ENCODE measurements around the gene GPRIN1.
A peak's percentile ranks its signal among the peaks of the same experiment; 100 is the strongest.
"Not testable (repeated sequence)": the region's sequence is repeated elsewhere in the genome, so short reads cannot be mapped to it uniquely, and the experiment has no call there.

The GPRIN1 gene

DNA sequence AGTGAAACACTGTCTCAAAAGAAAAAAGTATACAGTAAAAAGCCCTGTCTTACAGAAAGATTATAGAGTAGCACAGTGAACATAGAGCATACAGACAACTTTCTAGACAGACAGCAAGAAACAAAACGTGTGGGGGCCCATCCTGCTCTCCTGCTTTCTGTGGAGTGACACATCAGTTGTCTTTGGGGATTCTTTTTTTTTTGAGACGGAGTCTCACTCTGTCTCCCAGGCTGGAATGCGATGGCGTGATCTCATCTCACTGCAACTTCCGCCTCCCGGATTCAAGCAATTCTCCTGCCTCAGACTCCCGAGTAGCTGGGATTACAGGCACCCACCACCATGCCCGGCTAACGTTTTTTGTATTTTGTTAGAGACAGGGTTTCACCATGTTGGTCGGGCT lies 46.0 kb downstream of the GPRIN1 start:
- Mint-ChIP-seq H3K4me3 (no peak overlapping the region), H3K36me3 (no peaks in the 10 kb centered on the region), H3K27me3 (no peaks in the 10 kb centered on the region), H3K27ac (no peak overlapping the region), H3K4me1 (ENCODE audit: low read depth) (peaks cover 30% of the 10 kb centered on the region), H3K9me3 (ENCODE audit: low read depth) (no peaks in the 10 kb centered on the region)

- H3K4me1 Mint-ChIP-seq (ENCODE audit: low read depth): peaks cover 34% of the 10 kb centered on the region
- H3K27me3 Mint-ChIP-seq: no peaks in the 10 kb centered on the region
- H3K4me3 Mint-ChIP-seq: no peak overlapping the region
- H3K36me3 Mint-ChIP-seq: no peaks in the 10 kb centered on the region
- H3K9me3 Mint-ChIP-seq (ENCODE audit: low read depth): no peaks in the 10 kb centered on the region
- peak overlapping the region; percentile 28 for H3K27ac Mint-ChIP-seq
These were observed 47.8 kb downstream of the GPRIN1 start for GRCh38 chr5:176562189-176562588.

GRCh38 chr5:176561259-176561658 lies 48.7 kb downstream of the GPRIN1 start:
- H3K4me1 Mint-ChIP-seq (ENCODE audit: low read depth): peaks cover 41% of the 10 kb centered on the region
- no peak overlapping the region for H3K27ac Mint-ChIP-seq
- no peak overlapping the region for H3K4me3 Mint-ChIP-seq
- H3K27me3 Mint-ChIP-seq: no peaks in the 10 kb centered on the region
- H3K36me3 Mint-ChIP-seq: no peaks in the 10 kb centered on the region
- H3K9me3 Mint-ChIP-seq (ENCODE audit: low read depth): no peaks in the 10 kb centered on the region

GRCh38 chr5:176560364-176560763 lies 49.6 kb downstream of the GPRIN1 start:
- Mint-ChIP-seq H3K4me3 (no peak overlapping the region), H3K27me3 (no peaks in the 10 kb centered on the region), H3K27ac (no peak overlapping the region), H3K4me1 (ENCODE audit: low read depth) (peaks cover 48% of the 10 kb centered on the region), H3K36me3 (no peaks in the 10 kb centered on the region), H3K9me3 (ENCODE audit: low read depth) (no peaks in the 10 kb centered on the region)

DNA sequence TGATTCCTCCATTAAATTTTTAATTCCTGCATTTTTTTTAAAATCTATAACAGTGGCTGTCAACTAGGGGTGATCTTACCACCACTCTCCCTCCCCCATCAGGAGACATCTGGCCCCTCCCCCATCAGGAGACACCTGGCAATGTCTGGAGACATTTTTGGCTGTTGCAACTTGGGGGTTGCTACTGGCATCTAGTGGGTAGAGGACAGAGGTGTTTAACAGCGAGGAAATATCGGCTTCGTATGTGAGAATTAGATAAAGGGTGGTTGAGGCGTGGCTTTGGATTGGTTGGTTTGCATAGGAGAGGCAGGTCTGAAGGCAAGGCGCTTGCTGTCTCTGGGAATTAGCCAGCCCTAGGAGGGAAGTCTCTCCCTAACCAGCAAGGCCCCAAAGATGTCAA lies 50.3 kb downstream of the GPRIN1 start:
- Mint-ChIP-seq H3K27me3 (no peaks in the 10 kb centered on the region), H3K36me3 (no peaks in the 10 kb centered on the region), H3K4me3 (no peak overlapping the region), H3K4me1 (ENCODE audit: low read depth) (peaks cover 55% of the 10 kb centered on the region), H3K27ac (no peak overlapping the region), H3K9me3 (ENCODE audit: low read depth) (no peaks in the 10 kb centered on the region)

DNA sequence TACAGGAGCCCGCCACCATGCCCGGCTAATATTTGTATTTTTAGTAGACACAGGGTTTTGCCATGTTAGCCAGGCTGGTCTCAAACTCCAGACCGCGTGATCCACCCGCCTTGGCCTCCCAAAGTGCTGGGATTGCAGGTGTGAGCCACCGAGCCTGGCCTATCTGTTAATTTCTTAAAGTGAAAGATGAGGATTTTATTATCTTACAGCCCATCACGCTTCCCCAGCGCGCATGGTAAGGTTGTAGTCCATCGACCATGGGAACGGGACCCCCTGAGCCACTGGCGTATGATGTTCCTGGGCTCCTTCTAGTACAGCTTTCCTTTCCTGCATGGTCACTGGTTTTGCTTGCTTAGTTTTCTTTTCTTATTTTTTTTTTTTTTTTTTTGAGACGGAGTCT lies 52.1 kb downstream of the GPRIN1 start:
- no peak overlapping the region for H3K27ac Mint-ChIP-seq
- H3K4me1 Mint-ChIP-seq (ENCODE audit: low read depth): peaks cover 70% of the 10 kb centered on the region
- H3K27me3 Mint-ChIP-seq: no peaks in the 10 kb centered on the region
- no peaks in the 10 kb centered on the region for H3K36me3 Mint-ChIP-seq
- H3K4me3 Mint-ChIP-seq: no peak overlapping the region
- no peaks in the 10 kb centered on the region for H3K9me3 Mint-ChIP-seq (ENCODE audit: low read depth)

DNA sequence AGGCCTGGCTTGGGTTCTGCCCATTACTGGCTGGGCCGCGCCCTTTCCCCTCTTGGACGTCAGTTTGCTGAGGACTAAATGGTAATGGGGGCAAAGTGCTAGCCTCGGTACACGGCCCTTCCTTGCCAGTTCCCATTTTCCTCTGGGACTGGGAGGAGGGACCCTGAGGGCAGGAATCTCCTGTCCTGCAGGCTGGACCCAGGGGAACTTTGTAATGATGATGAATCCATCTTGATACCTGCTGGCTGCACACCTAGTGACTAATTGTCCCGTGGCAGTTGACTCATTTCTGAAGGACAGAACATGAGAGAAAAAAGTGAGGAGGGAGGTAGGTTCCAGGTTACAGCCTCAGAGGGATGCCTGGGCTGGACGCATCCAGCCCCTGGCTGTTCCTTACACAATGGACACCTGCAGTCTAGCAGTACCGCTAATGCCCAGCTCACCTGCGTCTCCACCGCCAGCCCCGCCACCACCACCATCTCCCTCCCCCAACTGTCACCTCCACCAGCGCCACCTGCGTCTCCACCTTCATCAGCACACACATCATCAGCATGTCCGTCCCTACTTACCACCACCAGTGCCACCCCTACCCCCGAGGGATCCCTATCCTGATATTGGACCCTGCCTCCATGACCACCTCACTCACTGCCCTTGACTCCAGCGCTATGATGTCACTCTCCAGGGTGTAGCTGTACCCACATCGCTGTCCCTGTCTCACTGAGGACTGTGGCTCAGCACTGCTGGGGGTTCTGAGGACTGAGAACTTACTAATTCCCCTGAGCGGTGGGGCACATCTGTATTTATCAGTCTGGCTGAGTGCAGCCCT lies 56.5 kb downstream of the GPRIN1 start:
- H3K27ac Mint-ChIP-seq: peak overlapping the region; percentile 41
- peaks cover 58% of the 10 kb centered on the region for H3K4me1 Mint-ChIP-seq (ENCODE audit: low read depth)
- no peak overlapping the region for H3K4me3 Mint-ChIP-seq
- no peaks in the 10 kb centered on the region for H3K9me3 Mint-ChIP-seq (ENCODE audit: low read depth)
- H3K27me3 Mint-ChIP-seq: no peaks in the 10 kb centered on the region
- H3K36me3 Mint-ChIP-seq: no peaks in the 10 kb centered on the region

DNA sequence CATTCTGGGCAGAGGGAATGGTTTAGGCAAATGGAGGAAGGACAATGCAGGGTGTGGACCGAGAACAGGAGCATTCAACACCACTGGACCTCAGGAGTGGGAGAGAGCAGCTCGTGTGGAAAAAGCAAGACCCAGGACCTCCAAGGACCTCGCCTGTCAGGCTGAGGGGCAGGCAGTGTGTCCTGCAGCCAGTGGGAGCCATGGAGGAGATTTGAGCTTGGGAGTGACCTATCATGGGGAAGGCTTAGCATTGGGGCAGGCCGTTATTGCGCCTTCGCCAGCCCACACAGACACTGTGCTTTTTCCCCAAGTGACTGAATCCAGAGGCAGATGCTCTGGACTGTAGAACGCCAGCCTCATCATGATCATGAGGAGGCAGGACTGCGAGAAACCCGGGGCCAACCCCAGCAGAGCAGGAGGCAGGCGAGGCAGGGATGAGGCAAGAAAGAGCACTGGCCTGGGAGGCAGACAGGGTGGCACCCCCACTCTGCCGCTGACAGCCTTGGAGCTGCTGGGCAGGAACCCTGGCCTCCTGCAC lies 57.6 kb downstream of the GPRIN1 start:
- Mint-ChIP-seq H3K9me3 (ENCODE audit: low read depth) (no peaks in the 10 kb centered on the region), H3K4me3 (no peak overlapping the region), H3K36me3 (no peaks in the 10 kb centered on the region), H3K27ac (peak overlapping the region; percentile 64), H3K27me3 (no peaks in the 10 kb centered on the region), H3K4me1 (ENCODE audit: low read depth) (peaks cover 67% of the 10 kb centered on the region)

GRCh38 chr5:176550937-176551336 lies 59.0 kb downstream of the GPRIN1 start:
- H3K27ac Mint-ChIP-seq: peak overlapping the region; percentile 72

GRCh38 chr5:176550275-176550831 lies 59.6 kb downstream of the GPRIN1 start:
- H3K27ac Mint-ChIP-seq: peak overlapping the region; percentile 72
- H3K9me3 Mint-ChIP-seq (ENCODE audit: low read depth): no peaks in the 10 kb centered on the region
- H3K4me3 Mint-ChIP-seq: peak overlapping the region; percentile 54
- no peaks in the 10 kb centered on the region for H3K27me3 Mint-ChIP-seq
- peaks cover 63% of the 10 kb centered on the region for H3K4me1 Mint-ChIP-seq (ENCODE audit: low read depth)
- H3K36me3 Mint-ChIP-seq: no peaks in the 10 kb centered on the region

More at GRCh38 chr5:176550937-176551336, 59.0 kb downstream of the GPRIN1 start:
- H3K36me3 Mint-ChIP-seq; H3K27me3 Mint-ChIP-seq; H3K9me3 Mint-ChIP-seq (ENCODE audit: low read depth): not testable (repeated sequence)
- H3K4me3 Mint-ChIP-seq: peak overlapping the region; percentile 54
- peaks cover 62% of the 10 kb centered on the region for H3K4me1 Mint-ChIP-seq (ENCODE audit: low read depth)

DNA sequence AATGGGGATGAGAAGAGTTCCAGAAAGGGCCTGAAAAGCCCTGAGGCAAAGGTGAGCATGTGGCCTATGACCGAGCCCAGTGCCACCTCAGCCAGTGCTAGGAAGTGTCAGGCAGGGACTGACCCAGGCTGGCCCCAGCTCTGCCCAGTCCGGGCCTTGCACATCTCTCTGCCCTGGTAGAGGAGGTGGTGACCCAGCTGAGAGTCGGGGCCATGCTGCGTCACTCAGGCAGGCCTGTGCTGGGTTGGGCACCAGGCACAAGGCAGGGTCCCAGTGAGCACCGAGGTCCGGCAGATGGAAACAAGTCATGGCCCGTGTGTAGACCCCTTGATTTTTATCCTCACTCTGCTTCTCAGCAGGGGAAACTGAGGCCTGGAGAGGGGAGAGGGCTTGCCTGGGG lies 60.1 kb downstream of the GPRIN1 start:
- Mint-ChIP-seq H3K4me1 (ENCODE audit: low read depth) (peaks cover 63% of the 10 kb centered on the region), H3K4me3 (no peak overlapping the region), H3K27me3 (no peaks in the 10 kb centered on the region), H3K36me3 (no peaks in the 10 kb centered on the region), H3K9me3 (ENCODE audit: low read depth) (no peaks in the 10 kb centered on the region), H3K27ac (peak overlapping the region; percentile 28)

DNA sequence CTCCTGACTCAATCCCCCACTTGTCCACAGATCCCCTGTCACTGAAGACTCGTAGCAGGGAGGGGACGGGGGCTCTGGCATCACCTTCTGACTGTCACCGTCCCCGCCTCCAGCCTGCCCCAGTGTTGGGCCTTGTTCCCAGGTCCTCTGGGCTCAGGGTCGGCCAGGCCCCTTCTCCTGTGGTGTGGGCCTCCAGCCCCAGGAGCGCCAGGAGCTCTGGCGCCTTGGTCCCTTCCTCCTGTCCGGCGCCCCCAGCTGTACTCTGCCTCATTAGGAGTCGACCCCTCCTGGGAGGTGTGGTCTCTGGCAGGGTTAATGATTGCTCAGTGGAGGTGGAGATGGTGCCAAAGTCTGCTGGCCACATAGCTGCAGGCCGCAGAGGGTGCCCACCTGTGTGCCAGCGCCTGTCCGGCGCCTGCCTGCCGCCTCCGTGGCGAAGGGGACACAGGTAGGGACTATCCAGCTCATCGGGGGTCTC lies 61.0 kb downstream of the GPRIN1 start, which contains the start of gene CDHR2:
TSS of gene CDHR2 (plus strand) at position 376 of the 478 bp plus-strand sequence. CDS start 16,011 bp downstream, outside the sequence.
- peaks cover 62% of the 10 kb centered on the region for H3K4me1 Mint-ChIP-seq (ENCODE audit: low read depth)
- no peaks in the 10 kb centered on the region for H3K36me3 Mint-ChIP-seq
- H3K4me3 Mint-ChIP-seq: no peak within 1 kb of the TSS
- H3K9me3 Mint-ChIP-seq (ENCODE audit: low read depth): no peaks in the 10 kb centered on the region
- H3K27me3 Mint-ChIP-seq: no peaks in the 10 kb centered on the region
- peak within 1 kb of the TSS; percentile 78 for H3K27ac Mint-ChIP-seq

- Mint-ChIP-seq H3K27ac (peak overlapping the region; percentile 78), H3K36me3 (no peaks in the 10 kb centered on the region), H3K4me1 (ENCODE audit: low read depth) (peaks cover 57% of the 10 kb centered on the region), H3K4me3 (no peak overlapping the region), H3K27me3 (no peaks in the 10 kb centered on the region), H3K9me3 (ENCODE audit: low read depth) (no peaks in the 10 kb centered on the region)
These were observed 62.2 kb downstream of the GPRIN1 start for GRCh38 chr5:176547802-176548201.

Data from activated naive CD8-positive, alpha-beta T cell (primary cell).